ENCODE data around the gene UBE2O.

DNA sequence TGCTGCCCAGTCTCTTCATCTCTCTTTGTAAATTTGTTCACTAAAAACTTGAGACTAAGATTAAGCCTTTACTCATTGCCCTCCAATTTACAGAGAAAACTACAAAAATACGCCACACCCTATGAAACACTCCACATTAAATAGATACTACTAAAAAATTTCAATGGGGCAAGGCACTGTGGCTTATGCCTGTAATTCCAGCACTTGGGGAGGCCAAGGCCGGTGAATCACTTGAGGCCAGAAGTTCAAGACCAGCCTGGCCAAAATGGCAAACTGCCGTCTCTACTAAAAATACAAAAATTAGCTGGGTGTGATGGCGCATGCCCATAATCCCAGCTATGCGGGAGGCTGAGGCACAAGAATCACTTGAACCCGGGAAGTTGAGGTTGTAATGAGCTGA, 3.8 kb downstream of the UBE2O start:
- TF ChIP-seq POLR2A (IDR thresholded peaks at IDR 0.05): no peak
- TF ChIP-seq, protein P1, sequence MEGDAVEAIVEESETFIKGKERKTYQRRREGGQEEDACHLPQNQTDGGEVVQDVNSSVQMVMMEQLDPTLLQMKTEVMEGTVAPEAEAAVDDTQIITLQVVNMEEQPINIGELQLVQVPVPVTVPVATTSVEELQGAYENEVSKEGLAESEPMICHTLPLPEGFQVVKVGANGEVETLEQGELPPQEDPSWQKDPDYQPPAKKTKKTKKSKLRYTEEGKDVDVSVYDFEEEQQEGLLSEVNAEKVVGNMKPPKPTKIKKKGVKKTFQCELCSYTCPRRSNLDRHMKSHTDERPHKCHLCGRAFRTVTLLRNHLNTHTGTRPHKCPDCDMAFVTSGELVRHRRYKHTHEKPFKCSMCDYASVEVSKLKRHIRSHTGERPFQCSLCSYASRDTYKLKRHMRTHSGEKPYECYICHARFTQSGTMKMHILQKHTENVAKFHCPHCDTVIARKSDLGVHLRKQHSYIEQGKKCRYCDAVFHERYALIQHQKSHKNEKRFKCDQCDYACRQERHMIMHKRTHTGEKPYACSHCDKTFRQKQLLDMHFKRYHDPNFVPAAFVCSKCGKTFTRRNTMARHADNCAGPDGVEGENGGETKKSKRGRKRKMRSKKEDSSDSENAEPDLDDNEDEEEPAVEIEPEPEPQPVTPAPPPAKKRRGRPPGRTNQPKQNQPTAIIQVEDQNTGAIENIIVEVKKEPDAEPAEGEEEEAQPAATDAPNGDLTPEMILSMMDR (IDR thresholded peaks at IDR 0.05): no peak
